Measurements from ENCODE around the gene ADM5. TPM values are rescaled to one million over a fixed set of nuclear protein-coding genes. Genes with fewer than 3 reads are reported as not detected.

The ADM5 gene
- total RNA-seq, 6 experiments from 2014 or later: 0.19 to 0.70 (median 0.51) TPM

GRCh38 chr19:49646586-49646985 is 42.8 kb upstream of the ADM5 start:
- DNase-seq: peak in 1 of 3 donors; percentile 17

DNA sequence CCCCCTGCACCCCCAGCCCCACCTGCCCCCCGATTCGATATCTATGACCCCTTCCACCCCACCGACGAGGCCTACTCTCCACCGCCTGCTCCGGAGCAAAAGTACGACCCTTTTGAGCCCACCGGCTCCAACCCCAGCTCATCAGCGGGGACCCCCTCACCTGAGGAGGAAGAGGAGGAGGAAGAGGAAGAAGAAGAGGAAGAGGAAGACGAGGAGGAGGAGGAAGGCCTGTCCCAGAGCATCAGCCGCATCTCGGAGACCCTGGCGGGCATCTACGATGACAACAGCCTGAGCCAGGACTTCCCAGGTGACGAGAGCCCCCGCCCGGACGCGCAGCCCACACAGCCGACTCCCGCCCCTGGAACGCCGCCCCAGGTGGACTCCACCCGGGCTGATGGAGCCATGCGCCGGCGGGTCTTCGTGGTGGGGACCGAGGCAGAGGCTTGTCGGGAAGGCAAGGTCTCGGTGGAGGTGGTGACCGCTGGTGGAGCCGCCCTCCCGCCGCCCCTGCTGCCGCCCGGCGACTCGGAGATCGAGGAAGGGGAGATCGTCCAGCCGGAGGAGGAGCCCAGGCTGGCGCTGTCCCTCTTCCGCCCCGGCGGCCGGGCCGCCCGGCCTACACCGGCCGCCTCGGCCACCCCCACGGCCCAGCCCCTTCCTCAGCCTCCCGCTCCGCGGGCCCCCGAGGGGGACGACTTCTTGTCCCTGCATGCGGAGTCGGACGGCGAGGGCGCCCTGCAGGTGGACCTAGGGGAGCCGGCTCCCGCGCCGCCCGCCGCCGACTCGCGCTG is 38.2 kb upstream of the ADM5 start:
- H3K9me3 ChIP-seq: no peaks in the 10 kb centered on the region
- no peak for TF ChIP-seq POLR2A (IDR thresholded peaks at IDR 0.05)
- TF ChIP-seq, protein P1, sequence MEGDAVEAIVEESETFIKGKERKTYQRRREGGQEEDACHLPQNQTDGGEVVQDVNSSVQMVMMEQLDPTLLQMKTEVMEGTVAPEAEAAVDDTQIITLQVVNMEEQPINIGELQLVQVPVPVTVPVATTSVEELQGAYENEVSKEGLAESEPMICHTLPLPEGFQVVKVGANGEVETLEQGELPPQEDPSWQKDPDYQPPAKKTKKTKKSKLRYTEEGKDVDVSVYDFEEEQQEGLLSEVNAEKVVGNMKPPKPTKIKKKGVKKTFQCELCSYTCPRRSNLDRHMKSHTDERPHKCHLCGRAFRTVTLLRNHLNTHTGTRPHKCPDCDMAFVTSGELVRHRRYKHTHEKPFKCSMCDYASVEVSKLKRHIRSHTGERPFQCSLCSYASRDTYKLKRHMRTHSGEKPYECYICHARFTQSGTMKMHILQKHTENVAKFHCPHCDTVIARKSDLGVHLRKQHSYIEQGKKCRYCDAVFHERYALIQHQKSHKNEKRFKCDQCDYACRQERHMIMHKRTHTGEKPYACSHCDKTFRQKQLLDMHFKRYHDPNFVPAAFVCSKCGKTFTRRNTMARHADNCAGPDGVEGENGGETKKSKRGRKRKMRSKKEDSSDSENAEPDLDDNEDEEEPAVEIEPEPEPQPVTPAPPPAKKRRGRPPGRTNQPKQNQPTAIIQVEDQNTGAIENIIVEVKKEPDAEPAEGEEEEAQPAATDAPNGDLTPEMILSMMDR (IDR thresholded peaks at IDR 0.05): no peak
- WGBS (ENCODE audit: insufficient coverage, low coverage, low lambda C conversion rate, missing lambda C conversion rate): 88% methylated on average over 14 of the region's 72 CpGs
- intact Hi-C loops (cut with DNase I): no loop called here
- DNase-seq (no peak), ATAC-seq (no peak)
- no peaks in the 10 kb centered on the region for H3K27me3 ChIP-seq
- peaks cover 0 to 71% (median 19%) of the 10 kb centered on the region in 4 donors for H3K36me3 ChIP-seq
- H3K27ac ChIP-seq: no peak overlapping the region
- no peaks in the 10 kb centered on the region for H3K4me1 ChIP-seq
- H3K4me3 ChIP-seq: no peak overlapping the region

More at GRCh38 chr19:49646586-49646985, 42.8 kb upstream of the ADM5 start:
- H3K4me3 ChIP-seq: no peak overlapping the region
- intact Hi-C loops (cut with DNase I): no loop called here
- WGBS (ENCODE audit: insufficient coverage, low coverage, low lambda C conversion rate, missing lambda C conversion rate): 95% methylated on average over 12 of the region's 17 CpGs
- ATAC-seq: no peak
- H3K27me3 ChIP-seq: no peaks in the 10 kb centered on the region
- no peak overlapping the region for H3K27ac ChIP-seq
- peaks cover 0 to 43% (median 9%) of the 10 kb centered on the region in 4 donors for H3K36me3 ChIP-seq
- peaks cover 0 to 12% (median 6%) of the 10 kb centered on the region in 4 donors for H3K4me1 ChIP-seq
- TF ChIP-seq, protein P1 (IDR thresholded peaks at IDR 0.05): no peak
- no peak for TF ChIP-seq POLR2A (IDR thresholded peaks at IDR 0.05)
- no peaks in the 10 kb centered on the region for H3K9me3 ChIP-seq

- no peak for DNase-seq
- WGBS (ENCODE audit: insufficient coverage, low coverage, low lambda C conversion rate, missing lambda C conversion rate): 97% methylated on average over 62 of the region's 110 CpGs
- ATAC-seq: no peak
- H3K9me3 ChIP-seq: no peaks in the 10 kb centered on the region
- no peak overlapping the region for H3K4me3 ChIP-seq
- H3K27me3 ChIP-seq: no peaks in the 10 kb centered on the region
- no peak overlapping the region for H3K27ac ChIP-seq
- intact Hi-C loops (cut with DNase I): no loop called here
- peaks cover 0 to 71% (median 17%) of the 10 kb centered on the region in 4 donors for H3K36me3 ChIP-seq
- no peaks in the 10 kb centered on the region for H3K4me1 ChIP-seq
- no peak for TF ChIP-seq POLR2A (IDR thresholded peaks at IDR 0.05)
- TF ChIP-seq, protein P1 (IDR thresholded peaks at IDR 0.05): no peak
These were observed 37.4 kb upstream of the ADM5 start for GRCh38 chr19:49651820-49652550.

DNA sequence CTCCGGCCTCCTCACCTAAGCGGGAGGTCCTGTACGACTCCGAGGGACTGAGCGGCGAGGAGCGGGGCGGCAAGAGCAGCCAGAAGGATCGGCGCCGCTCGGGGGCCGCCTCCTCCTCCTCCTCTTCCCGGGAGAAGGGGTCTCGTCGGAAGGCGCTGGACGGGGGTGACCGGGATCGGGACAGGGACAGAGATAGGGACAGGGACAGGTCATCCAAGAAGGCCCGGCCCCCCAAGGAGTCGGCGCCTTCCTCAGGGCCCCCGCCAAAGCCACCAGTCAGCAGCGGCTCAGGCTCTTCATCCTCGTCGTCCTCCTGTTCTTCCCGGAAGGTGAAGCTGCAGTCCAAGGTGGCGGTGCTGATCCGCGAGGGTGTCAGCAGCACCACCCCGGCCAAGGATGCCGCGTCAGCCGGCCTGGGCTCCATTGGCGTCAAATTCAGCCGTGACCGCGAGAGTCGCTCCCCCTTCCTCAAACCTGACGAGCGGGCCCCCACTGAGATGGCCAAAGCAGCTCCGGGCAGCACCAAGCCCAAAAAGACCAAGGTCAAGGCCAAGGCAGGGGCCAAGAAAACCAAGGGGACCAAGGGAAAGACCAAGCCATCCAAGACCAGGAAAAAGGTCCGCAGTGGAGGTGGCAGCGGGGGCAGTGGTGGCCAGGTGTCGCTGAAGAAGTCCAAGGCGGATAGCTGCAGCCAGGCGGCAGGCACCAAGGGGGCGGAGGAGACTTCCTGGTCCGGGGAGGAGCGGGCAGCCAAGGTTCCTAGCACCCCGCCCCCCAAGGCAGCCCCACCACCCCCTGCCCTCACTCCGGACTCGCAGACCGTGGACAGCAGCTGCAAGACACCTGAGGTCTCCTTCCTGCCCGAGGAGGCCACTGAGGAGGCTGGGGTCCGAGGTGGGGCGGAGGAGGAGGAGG is 36.6 kb upstream of the ADM5 start:
- no peak for ATAC-seq
- DNase-seq: no peak
- WGBS (ENCODE audit: insufficient coverage, low coverage, low lambda C conversion rate, missing lambda C conversion rate): 98% methylated on average over 11 of the region's 58 CpGs
- intact Hi-C loops (cut with DNase I): no loop called here
- no peak overlapping the region for H3K4me3 ChIP-seq
- peaks cover 0 to 69% (median 21%) of the 10 kb centered on the region in 4 donors for H3K36me3 ChIP-seq
- no peaks in the 10 kb centered on the region for H3K4me1 ChIP-seq
- no peak for TF ChIP-seq POLR2A (IDR thresholded peaks at IDR 0.05)
- TF ChIP-seq, protein P1 (IDR thresholded peaks at IDR 0.05): no peak
- H3K9me3 ChIP-seq: no peaks in the 10 kb centered on the region
- no peak overlapping the region for H3K27ac ChIP-seq
- H3K27me3 ChIP-seq: no peaks in the 10 kb centered on the region

Measured in right lobe of liver (tissue), 6 donors.